Measurements from ENCODE around the gene BCL11A.

DNA sequence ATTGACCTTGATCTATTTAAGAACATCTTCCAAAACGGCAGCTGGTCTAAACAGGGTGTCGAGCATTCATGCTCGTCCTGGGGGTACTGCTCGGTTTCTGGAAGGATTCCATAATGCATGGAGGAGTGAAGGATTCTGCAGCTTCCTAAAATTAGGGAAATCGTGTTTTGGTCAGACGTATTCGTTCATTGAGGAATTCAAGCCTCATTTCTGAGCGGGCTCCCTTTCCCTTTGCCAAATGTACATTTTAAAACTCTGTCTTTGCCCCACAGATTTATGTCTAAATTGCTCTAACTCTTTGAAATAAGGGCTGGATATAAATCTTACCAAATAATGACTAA is 144.0 kb downstream of the BCL11A start:
- no peak for TF ChIP-seq POLR2A (IDR thresholded peaks at IDR 0.05)
- TF ChIP-seq, protein P1, sequence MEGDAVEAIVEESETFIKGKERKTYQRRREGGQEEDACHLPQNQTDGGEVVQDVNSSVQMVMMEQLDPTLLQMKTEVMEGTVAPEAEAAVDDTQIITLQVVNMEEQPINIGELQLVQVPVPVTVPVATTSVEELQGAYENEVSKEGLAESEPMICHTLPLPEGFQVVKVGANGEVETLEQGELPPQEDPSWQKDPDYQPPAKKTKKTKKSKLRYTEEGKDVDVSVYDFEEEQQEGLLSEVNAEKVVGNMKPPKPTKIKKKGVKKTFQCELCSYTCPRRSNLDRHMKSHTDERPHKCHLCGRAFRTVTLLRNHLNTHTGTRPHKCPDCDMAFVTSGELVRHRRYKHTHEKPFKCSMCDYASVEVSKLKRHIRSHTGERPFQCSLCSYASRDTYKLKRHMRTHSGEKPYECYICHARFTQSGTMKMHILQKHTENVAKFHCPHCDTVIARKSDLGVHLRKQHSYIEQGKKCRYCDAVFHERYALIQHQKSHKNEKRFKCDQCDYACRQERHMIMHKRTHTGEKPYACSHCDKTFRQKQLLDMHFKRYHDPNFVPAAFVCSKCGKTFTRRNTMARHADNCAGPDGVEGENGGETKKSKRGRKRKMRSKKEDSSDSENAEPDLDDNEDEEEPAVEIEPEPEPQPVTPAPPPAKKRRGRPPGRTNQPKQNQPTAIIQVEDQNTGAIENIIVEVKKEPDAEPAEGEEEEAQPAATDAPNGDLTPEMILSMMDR (IDR thresholded peaks at IDR 0.05), result no peak

Measured in esophagus squamous epithelium (tissue), 4 donors.